ENCODE data around the gene KCNK2. TPM values are rescaled to one million over a fixed set of nuclear protein-coding genes. Genes with fewer than 3 reads are reported as not detected.

The KCNK2 gene, protein sequence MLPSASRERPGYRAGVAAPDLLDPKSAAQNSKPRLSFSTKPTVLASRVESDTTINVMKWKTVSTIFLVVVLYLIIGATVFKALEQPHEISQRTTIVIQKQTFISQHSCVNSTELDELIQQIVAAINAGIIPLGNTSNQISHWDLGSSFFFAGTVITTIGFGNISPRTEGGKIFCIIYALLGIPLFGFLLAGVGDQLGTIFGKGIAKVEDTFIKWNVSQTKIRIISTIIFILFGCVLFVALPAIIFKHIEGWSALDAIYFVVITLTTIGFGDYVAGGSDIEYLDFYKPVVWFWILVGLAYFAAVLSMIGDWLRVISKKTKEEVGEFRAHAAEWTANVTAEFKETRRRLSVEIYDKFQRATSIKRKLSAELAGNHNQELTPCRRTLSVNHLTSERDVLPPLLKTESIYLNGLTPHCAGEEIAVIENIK
- under 1 TPM in 2 of 4 donors, not detected in 2; 0.32 to 0.41 TPM for total RNA-seq

DNA sequence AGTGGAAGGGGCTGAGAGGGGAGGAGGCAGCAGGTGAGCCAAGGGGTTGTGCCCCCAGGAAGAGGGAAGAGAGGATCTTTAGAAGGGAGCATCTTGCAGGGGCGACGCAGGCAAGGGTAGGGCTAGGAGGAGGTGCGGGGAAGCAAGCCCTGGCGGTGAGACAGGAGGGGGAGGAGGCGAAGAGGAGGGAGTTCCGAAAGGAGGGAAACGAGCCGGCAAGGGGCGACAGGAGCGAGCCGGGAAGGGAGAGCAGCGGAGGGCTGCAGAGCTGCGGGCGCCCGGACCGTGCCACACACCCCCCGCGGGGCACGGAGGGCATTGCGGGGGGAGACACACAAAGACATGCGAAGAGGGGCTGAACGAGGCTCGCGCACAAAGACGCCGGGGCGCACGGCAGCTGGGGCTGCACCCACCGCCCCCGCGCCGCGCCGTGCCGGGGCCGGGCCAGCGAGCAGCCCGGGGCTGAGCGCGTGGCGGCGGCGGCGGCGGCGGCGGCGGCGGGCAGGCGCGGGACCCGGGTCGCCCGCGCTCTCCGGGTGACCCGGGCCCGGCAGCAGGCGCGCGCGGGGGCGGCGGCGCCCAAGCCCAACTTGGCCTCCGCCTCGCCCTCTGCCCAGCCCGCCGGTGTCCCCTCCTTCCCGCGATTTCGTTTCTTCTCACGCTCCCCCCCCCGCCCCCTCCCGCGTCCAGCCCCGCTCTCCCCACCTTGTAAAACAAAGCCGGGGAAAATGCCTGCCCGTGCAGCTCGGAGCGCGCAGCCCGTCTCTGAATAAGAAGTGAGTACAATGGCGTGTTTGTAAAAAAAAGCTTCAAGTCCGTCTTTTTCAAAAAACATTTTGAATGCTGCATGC is at the start of gene KCNK2:
Gene KCNK2 (plus strand): TSS at position 206 of the 851 bp plus-strand sequence. CDS start 649 bp downstream, outside the sequence.
- Histone ChIP-seq H3K36me3 (no peaks in the 10 kb centered on the region), H3K27ac (no peak within 1 kb of the TSS), H3K4me3 (peak within 1 kb of the TSS in 2 of 4 donors; percentile 16 to 45), H3K27me3 (peaks cover 72% of the 10 kb centered on the region), H3K4me1 (peaks cover 0 to 12% (median 5%) of the 10 kb centered on the region in 4 donors), H3K9me3 (no peaks in the 10 kb centered on the region)
- no peak for TF ChIP-seq POLR2AphosphoS5 (IDR thresholded peaks at IDR 0.05)
- TF ChIP-seq CTCF (IDR thresholded peaks at IDR 0.05), result no peak
- WGBS, 2 donors (ENCODE audit: low coverage in 1 of 2), result 5 to 7% methylated on average over 15 to 74 of the region's 85 CpGs
- in situ Hi-C loops (cut with MboI; ENCODE audit: low pct_ligation_motif_present in 1 of 4, low pct_unique_long_range_greater_than_20kb in 1 of 4, low sequenced_read_pairs in 3 of 4), result no loop called here
- intact Hi-C loops (cut with DNase I; ENCODE audit: low total_unique reads), result no loop called here
- no peak for DNase-seq

- H3K27ac ChIP-seq, result no peak overlapping the region
- TF ChIP-seq POLR2AphosphoS5 (IDR thresholded peaks at IDR 0.05) (no peak), POLR2A (IDR thresholded peaks at IDR 0.05) (no peak), EP300 (IDR thresholded peaks at IDR 0.05; ENCODE audit: low read depth) (no peak), CTCF (IDR thresholded peaks at IDR 0.05) (no peak)
- H3K36me3 ChIP-seq, result no peaks in the 10 kb centered on the region
- WGBS, 2 donors (ENCODE audit: low coverage in 1 of 2), result 65 to 92% methylated on average over 1 of the region's 1 CpG
- DNase-seq, result no peak
- H3K9me3 ChIP-seq, result no peaks in the 10 kb centered on the region
- no peak overlapping the region for H3K4me3 ChIP-seq
- in situ Hi-C loops (cut with MboI; ENCODE audit: low pct_ligation_motif_present in 1 of 4, low pct_unique_long_range_greater_than_20kb in 1 of 4, low sequenced_read_pairs in 3 of 4), result no loop called here
- H3K4me1 ChIP-seq, result no peaks in the 10 kb centered on the region
- intact Hi-C loops (cut with DNase I; ENCODE audit: low total_unique reads), result no loop called here
- H3K27me3 ChIP-seq, result no peaks in the 10 kb centered on the region
Observed at GRCh38 chr1:215032911-215033526, 49.5 kb upstream of the KCNK2 start.

DNA sequence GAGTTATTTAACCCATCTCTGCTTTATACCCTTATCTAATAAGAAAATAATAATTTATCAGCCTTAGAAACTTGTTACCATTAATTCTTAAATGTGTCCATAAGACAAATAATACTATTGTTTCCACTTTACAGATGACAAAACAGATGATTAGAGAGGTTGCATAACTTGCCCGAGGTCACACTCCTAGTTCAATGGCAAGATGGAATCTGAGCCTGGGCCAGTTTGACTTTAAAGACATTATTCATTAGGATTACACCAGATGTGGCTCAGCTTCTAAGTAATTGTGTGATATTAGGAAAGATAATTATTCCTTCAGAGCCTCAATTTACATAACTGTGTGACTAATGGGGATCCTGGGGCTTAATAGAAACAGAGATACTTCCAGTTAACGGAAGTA is 42.3 kb upstream of the KCNK2 start:
- Histone ChIP-seq H3K36me3 (no peaks in the 10 kb centered on the region), H3K27ac (no peak overlapping the region), H3K4me1 (no peaks in the 10 kb centered on the region), H3K9me3 (no peaks in the 10 kb centered on the region), H3K27me3 (no peaks in the 10 kb centered on the region), H3K4me3 (no peak overlapping the region)
- DNase-seq, result no peak
- TF ChIP-seq POLR2AphosphoS5 (IDR thresholded peaks at IDR 0.05) (no peak), CTCF (IDR thresholded peaks at IDR 0.05) (no peak), EP300 (IDR thresholded peaks at IDR 0.05; ENCODE audit: low read depth) (no peak), POLR2A (IDR thresholded peaks at IDR 0.05) (no peak)
- intact Hi-C loops (cut with DNase I; ENCODE audit: low total_unique reads) (no loop called here), in situ Hi-C loops (cut with MboI; ENCODE audit: low pct_ligation_motif_present in 1 of 4, low pct_unique_long_range_greater_than_20kb in 1 of 4, low sequenced_read_pairs in 3 of 4) (no loop called here)
- 53 to 60% methylated on average over 2 of the region's 2 CpGs for WGBS, 2 donors (ENCODE audit: low coverage in 1 of 2)

GRCh38 chr1:215043401-215043800 is 39.1 kb upstream of the KCNK2 start:
- intact Hi-C loops (cut with DNase I; ENCODE audit: low total_unique reads) (no loop called here), in situ Hi-C loops (cut with MboI; ENCODE audit: low pct_ligation_motif_present in 1 of 4, low pct_unique_long_range_greater_than_20kb in 1 of 4, low sequenced_read_pairs in 3 of 4) (no loop called here)
- Histone ChIP-seq H3K27ac (no peak overlapping the region), H3K4me3 (no peak overlapping the region), H3K36me3 (no peaks in the 10 kb centered on the region), H3K27me3 (no peaks in the 10 kb centered on the region), H3K9me3 (no peaks in the 10 kb centered on the region), H3K4me1 (no peaks in the 10 kb centered on the region)
- no peak for TF ChIP-seq EP300 (IDR thresholded peaks at IDR 0.05; ENCODE audit: low read depth)
- TF ChIP-seq POLR2A (IDR thresholded peaks at IDR 0.05), result no peak
- TF ChIP-seq POLR2AphosphoS5 (IDR thresholded peaks at IDR 0.05), result no peak
- no peak for TF ChIP-seq CTCF (IDR thresholded peaks at IDR 0.05)
- DNase-seq, result no peak
- 77 to 90% methylated on average over 1 of the region's 1 CpG for WGBS, 2 donors (ENCODE audit: low coverage in 1 of 2)
